HepG2 (cell line): ENCODE measurements around the gene ACTN4. TPM values are rescaled to one million over a fixed set of nuclear protein-coding genes. Genes with fewer than 3 reads are reported as not detected.
A peak's percentile ranks its signal among the peaks of the same experiment; 100 is the strongest.

ENCODE experiments used
- AKAP8 ChIP-seq: sonication (generic); formaldehyde crosslinking; IDR thresholded peaks from 2 replicates; pipeline ENCODE4 v1.5.1; 2020; ENCODE audit warnings: mild to moderate bottlenecking, missing genetic modification reagents
- ATF1 ChIP-seq: IDR thresholded peaks from 2 replicates; pipeline ENCODE4 v1.6.1; 2016; ENCODE audit warnings: mild to moderate bottlenecking, control low read depth
- CEBPB ChIP-seq: IDR thresholded peaks from 2 replicates; pipeline ENCODE4 v1.6.1; 2011; ENCODE audit warnings: low read depth, low read length, improper control_type of control experiment, borderline replicate concordance
- DNMT3B ChIP-seq: conservative IDR thresholded peaks from 2 replicates; pipeline ENCODE4 v1.6.1; 2016; ENCODE audit warnings: missing biosample characterization, control low read depth
- MIER2 ChIP-seq: IDR thresholded peaks from 2 replicates; pipeline ENCODE4 v1.6.1; 2016; ENCODE audit warnings: missing biosample characterization, missing genetic modification reagents
- MIER3 ChIP-seq: IDR thresholded peaks from 2 replicates; pipeline ENCODE4 v1.6.1; 2016; ENCODE audit warnings: missing compliant biosample characterization, borderline replicate concordance
- RFX1 ChIP-seq: fragments of 450-650 bp; IDR thresholded peaks from 2 replicates; pipeline ENCODE4 v1.6.1; 2017
- SIN3B ChIP-seq: fragments of 150-350 bp; IDR thresholded peaks from 2 replicates; pipeline ENCODE4 v1.6.1; 2014; ENCODE audit warnings: low read length
- ZFP36L1 ChIP-seq: sonication (generic); formaldehyde crosslinking; IDR thresholded peaks from 2 replicates; pipeline ENCODE4 v1.8.0; 2022; ENCODE audit warnings: mild to moderate bottlenecking, missing genetic modification reagents, moderate library complexity
- ZFYVE20 ChIP-seq: sonication (generic); formaldehyde crosslinking; IDR thresholded peaks from 2 replicates; pipeline ENCODE4 v1.8.0; 2023; ENCODE audit warnings: low read depth, mild to moderate bottlenecking, moderate library complexity, missing genetic modification reagents, borderline replicate concordance
- ZNF343 ChIP-seq: sonication (generic); formaldehyde crosslinking; IDR thresholded peaks from 2 replicates; pipeline ENCODE4 v1.4.0; 2020; ENCODE audit warnings: mild to moderate bottlenecking, missing genetic modification reagents
- polyA plus RNA-seq, 8 experiments: library from polyadenylated mRNA; depleted of rRNA in 3 of 8; stranded (reverse) in 7 of 8; unstranded in 1 of 8; fragments of >200 nt; fragmentation: Illumina TruSeq in 4 of 8; extraction: Trizol in 4 of 8; gene quantifications; 2 replicates each; pipeline versions ENCODE4 v1.2.1 to v1.2.3, GENCODE V29; 2011 to 2016; ENCODE audit warnings: low read depth in 4 of 8, missing spikeins in 1 of 8, mixed read lengths in 1 of 8; ENCODE audit not compliant: insufficient read depth in 1 of 8
- total RNA-seq, 5 experiments: library from RNA; depleted of rRNA; stranded (reverse); fragments of >200 nt; fragmentation: Illumina TruSeq; extraction: Trizol; gene quantifications; 2 replicates each; pipeline ENCODE4 v1.2.3, GENCODE V29; 2016; ENCODE audit warnings: low read depth in 1 of 5
- TF ChIP-seq, protein P1 (sequence below): sonication (generic); formaldehyde crosslinking; IDR thresholded peaks from 2 replicates; pipeline ENCODE4 v1.5.1; 2020; ENCODE audit warnings: mild to moderate bottlenecking, moderate library complexity, missing genetic modification reagents
- TF ChIP-seq, protein P2 (sequence below): sonication (generic); formaldehyde crosslinking; IDR thresholded peaks from 2 replicates; pipeline ENCODE4 v1.4.0; 2020; ENCODE audit warnings: mild to moderate bottlenecking, missing genetic modification reagents, borderline replicate concordance
- TF ChIP-seq, protein P3 (sequence below): sonication (generic); formaldehyde crosslinking; IDR thresholded peaks from 2 replicates; pipeline ENCODE4 v1.4.0; 2020; ENCODE audit warnings: missing genetic modification reagents, borderline replicate concordance
- TF ChIP-seq, protein P4 (sequence below): sonication (generic); formaldehyde crosslinking; IDR thresholded peaks from 2 replicates; pipeline ENCODE4 v1.4.0; 2020; ENCODE audit warnings: low read depth, mild to moderate bottlenecking, missing genetic modification reagents
- TF ChIP-seq, protein P5 (sequence below): sonication (generic); formaldehyde crosslinking; IDR thresholded peaks from 2 replicates; pipeline ENCODE4 v1.5.1; 2020; ENCODE audit warnings: missing genetic modification reagents, mild to moderate bottlenecking, borderline replicate concordance
- TF ChIP-seq, protein P6 (sequence below): sonication (generic); formaldehyde crosslinking; IDR thresholded peaks from 2 replicates; pipeline ENCODE4 v1.5.0; 2020; ENCODE audit warnings: missing genetic modification reagents, mild to moderate bottlenecking, borderline replicate concordance

Gene ACTN4
- total and polyA plus RNA-seq, 2 of the 13 experiments (the other 11 are each of a cell fraction or from before 2014, with no cell fraction given): 171 to 192 TPM

DNA sequence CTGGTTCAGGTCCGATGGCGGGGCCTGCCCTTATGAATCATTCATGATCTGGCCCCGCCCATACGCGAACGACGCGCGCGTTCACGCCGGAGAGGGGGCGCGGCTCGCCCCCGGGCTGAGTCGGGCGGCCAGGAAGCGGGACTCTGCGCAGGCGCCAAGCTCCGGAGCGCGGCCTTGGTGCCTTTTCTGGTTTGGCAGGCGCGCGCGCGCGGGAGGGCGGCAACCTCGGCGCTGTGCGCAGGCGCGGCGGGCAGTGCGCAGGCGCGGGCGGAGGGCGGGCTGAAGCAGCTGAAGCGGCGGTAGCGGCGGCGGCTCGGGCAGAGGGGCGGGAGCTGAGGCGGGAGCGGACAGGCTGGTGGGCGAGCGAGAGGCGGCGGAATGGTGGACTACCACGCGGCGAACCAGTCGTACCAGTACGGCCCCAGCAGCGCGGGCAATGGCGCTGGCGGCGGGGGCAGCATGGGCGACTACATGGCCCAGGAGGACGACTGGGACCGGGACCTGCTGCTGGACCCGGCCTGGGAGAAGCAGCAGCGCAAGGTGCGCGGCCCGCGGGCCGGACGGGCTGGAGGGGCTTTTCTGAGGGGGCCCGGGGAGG is at the start of gene ACTN4 (continued):
- TF ChIP-seq MIER3 (CRISPR knock-in tag) (no peak), ZFYVE20 (CRISPR knock-in tag) (no peak), CEBPB (no peak), RFX1 (no peak), AKAP8 (CRISPR knock-in tag) (peak; percentile 77; the same call in 1 of the 2 replicates), DNMT3B (no peak), ATF1 (CRISPR knock-in tag) (no peak), MIER2 (CRISPR knock-in tag) (no peak), ZNF343 (CRISPR knock-in tag) (no peak), ZFP36L1 (CRISPR knock-in tag) (no peak), SIN3B (peak; percentile 38; the same call in 1 of the 2 replicates)
- TF ChIP-seq, protein P1, sequence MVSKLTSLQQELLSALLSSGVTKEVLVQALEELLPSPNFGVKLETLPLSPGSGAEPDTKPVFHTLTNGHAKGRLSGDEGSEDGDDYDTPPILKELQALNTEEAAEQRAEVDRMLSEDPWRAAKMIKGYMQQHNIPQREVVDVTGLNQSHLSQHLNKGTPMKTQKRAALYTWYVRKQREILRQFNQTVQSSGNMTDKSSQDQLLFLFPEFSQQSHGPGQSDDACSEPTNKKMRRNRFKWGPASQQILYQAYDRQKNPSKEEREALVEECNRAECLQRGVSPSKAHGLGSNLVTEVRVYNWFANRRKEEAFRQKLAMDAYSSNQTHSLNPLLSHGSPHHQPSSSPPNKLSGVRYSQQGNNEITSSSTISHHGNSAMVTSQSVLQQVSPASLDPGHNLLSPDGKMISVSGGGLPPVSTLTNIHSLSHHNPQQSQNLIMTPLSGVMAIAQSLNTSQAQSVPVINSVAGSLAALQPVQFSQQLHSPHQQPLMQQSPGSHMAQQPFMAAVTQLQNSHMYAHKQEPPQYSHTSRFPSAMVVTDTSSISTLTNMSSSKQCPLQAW (CRISPR knock-in tag): no peak
- TF ChIP-seq, protein P2, sequence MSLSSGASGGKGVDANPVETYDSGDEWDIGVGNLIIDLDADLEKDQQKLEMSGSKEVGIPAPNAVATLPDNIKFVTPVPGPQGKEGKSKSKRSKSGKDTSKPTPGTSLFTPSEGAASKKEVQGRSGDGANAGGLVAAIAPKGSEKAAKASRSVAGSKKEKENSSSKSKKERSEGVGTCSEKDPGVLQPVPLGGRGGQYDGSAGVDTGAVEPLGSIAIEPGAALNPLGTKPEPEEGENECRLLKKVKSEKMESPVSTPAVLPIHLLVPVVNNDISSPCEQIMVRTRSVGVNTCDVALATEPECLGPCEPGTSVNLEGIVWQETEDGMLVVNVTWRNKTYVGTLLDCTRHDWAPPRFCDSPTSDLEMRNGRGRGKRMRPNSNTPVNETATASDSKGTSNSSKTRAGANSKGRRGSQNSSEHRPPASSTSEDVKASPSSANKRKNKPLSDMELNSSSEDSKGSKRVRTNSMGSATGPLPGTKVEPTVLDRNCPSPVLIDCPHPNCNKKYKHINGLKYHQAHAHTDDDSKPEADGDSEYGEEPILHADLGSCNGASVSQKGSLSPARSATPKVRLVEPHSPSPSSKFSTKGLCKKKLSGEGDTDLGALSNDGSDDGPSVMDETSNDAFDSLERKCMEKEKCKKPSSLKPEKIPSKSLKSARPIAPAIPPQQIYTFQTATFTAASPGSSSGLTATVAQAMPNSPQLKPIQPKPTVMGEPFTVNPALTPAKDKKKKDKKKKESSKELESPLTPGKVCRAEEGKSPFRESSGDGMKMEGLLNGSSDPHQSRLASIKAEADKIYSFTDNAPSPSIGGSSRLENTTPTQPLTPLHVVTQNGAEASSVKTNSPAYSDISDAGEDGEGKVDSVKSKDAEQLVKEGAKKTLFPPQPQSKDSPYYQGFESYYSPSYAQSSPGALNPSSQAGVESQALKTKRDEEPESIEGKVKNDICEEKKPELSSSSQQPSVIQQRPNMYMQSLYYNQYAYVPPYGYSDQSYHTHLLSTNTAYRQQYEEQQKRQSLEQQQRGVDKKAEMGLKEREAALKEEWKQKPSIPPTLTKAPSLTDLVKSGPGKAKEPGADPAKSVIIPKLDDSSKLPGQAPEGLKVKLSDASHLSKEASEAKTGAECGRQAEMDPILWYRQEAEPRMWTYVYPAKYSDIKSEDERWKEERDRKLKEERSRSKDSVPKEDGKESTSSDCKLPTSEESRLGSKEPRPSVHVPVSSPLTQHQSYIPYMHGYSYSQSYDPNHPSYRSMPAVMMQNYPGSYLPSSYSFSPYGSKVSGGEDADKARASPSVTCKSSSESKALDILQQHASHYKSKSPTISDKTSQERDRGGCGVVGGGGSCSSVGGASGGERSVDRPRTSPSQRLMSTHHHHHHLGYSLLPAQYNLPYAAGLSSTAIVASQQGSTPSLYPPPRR (CRISPR knock-in tag): no peak
- TF ChIP-seq, protein P3, sequence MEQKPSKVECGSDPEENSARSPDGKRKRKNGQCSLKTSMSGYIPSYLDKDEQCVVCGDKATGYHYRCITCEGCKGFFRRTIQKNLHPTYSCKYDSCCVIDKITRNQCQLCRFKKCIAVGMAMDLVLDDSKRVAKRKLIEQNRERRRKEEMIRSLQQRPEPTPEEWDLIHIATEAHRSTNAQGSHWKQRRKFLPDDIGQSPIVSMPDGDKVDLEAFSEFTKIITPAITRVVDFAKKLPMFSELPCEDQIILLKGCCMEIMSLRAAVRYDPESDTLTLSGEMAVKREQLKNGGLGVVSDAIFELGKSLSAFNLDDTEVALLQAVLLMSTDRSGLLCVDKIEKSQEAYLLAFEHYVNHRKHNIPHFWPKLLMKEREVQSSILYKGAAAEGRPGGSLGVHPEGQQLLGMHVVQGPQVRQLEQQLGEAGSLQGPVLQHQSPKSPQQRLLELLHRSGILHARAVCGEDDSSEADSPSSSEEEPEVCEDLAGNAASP (CRISPR knock-in tag): no peak
- TF ChIP-seq, protein P4, sequence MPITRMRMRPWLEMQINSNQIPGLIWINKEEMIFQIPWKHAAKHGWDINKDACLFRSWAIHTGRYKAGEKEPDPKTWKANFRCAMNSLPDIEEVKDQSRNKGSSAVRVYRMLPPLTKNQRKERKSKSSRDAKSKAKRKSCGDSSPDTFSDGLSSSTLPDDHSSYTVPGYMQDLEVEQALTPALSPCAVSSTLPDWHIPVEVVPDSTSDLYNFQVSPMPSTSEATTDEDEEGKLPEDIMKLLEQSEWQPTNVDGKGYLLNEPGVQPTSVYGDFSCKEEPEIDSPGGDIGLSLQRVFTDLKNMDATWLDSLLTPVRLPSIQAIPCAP (CRISPR knock-in tag): no peak
- TF ChIP-seq, protein P5, sequence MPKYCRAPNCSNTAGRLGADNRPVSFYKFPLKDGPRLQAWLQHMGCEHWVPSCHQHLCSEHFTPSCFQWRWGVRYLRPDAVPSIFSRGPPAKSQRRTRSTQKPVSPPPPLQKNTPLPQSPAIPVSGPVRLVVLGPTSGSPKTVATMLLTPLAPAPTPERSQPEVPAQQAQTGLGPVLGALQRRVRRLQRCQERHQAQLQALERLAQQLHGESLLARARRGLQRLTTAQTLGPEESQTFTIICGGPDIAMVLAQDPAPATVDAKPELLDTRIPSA (CRISPR knock-in tag): 0 out of 2 replicates have a peak, but pooled peaks have one; percentile 48
- TF ChIP-seq, protein P6, sequence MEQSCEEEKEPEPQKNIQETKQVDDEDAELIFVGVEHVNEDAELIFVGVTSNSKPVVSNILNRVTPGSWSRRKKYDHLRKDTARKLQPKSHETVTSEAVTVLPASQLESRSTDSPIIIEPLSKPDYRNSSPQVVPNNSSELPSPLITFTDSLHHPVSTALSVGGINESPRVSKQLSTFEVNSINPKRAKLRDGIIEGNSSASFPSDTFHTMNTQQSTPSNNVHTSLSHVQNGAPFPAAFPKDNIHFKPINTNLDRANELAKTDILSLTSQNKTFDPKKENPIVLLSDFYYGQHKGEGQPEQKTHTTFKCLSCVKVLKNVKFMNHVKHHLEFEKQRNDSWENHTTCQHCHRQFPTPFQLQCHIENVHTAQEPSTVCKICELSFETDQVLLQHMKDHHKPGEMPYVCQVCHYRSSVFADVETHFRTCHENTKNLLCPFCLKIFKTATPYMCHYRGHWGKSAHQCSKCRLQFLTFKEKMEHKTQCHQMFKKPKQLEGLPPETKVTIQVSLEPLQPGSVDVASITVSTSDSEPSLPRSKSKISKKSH: no peak; the same call in 1 of the 2 replicates
